Osteocyte (in vitro differentiated cells): Measurements from ENCODE around the gene UTP4. TPM values are rescaled to one million over a fixed set of nuclear protein-coding genes. Genes with fewer than 3 reads are reported as not detected.

Source experiments
- DNase-seq: peaks from one replicate; pipeline ENCODE4 v3.0.0; 2021; ENCODE audit warnings: mixed read lengths; ENCODE audit not compliant: unreplicated experiment; ENCODE audit errors: extremely low spot score
- H3K27ac Mint-ChIP-seq: one replicate; pipeline ENCODE4 v1.8.0; 2021; ENCODE audit warnings: mild to moderate bottlenecking, mixed read lengths; ENCODE audit not compliant: unreplicated experiment
- H3K27me3 Mint-ChIP-seq: one replicate; pipeline ENCODE4 v1.8.0; 2021; ENCODE audit warnings: mixed read lengths; ENCODE audit not compliant: unreplicated experiment
- H3K36me3 Mint-ChIP-seq: one replicate; pipeline ENCODE4 v1.8.0; 2021; ENCODE audit warnings: mixed read lengths; ENCODE audit not compliant: unreplicated experiment
- H3K4me1 Mint-ChIP-seq: one replicate; pipeline ENCODE4 v1.8.0; 2021; ENCODE audit warnings: mixed read lengths; ENCODE audit not compliant: unreplicated experiment
- H3K4me3 Mint-ChIP-seq: one replicate; pipeline ENCODE4 v1.8.0; 2021; ENCODE audit warnings: mild to moderate bottlenecking, moderate library complexity, mixed read lengths; ENCODE audit not compliant: unreplicated experiment
- H3K9me3 Mint-ChIP-seq: one replicate; pipeline ENCODE4 v1.8.0; 2021; ENCODE audit warnings: mixed read lengths; ENCODE audit not compliant: unreplicated experiment
- CTCF ChIP-seq: fragments of 200-600 bp; sonication (generic); IDR thresholded peaks from 2 replicates; pipeline ENCODE4 v1.5.0; 2021; ENCODE audit warnings: antibody characterized with exemption, mild to moderate bottlenecking, moderate library complexity
- total RNA-seq: library from RNA; stranded (reverse); gene quantifications from 2 replicates; pipeline ENCODE4 v1.2.1, GENCODE V29; 2021

Gene UTP4
- total RNA-seq, 1 donor from 2014 or later = 41.8 TPM

DNA sequence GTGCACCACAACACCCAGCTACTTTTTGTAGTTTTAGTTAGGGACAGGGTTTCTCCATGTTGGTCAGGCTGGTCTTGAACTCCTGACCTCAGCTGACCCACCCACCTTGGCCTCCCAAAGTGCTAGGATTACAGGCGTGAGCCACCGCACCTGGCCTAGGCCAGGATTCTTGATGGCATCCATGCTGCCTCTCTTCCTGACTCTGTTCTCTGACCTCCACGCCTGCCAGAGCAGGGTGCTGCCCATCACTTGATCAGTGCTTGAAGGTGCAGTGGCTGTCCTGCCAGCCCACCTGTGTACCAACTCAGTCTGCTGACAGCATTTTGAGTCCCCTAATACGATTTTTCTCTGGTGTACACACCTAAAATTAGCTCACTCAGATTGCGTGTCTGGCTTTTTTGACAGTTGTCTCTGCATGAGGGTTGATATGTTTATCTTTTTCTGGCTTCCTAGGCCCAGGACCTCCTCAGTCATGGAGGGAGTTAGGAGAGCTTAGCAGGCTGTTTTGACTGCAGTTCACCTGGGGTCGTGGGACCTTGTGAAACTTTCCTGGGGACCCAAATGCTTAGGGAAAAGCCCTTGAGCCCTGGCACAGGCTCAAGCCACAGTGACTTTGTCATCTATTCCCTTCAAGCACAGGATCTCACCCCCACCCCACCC lies 21.1 kb upstream of the UTP4 start:
- Mint-ChIP-seq H3K4me1 (peaks cover 16% of the 10 kb centered on the region), H3K36me3 (peaks cover 11% of the 10 kb centered on the region), H3K9me3 (no peaks in the 10 kb centered on the region), H3K27me3 (no peaks in the 10 kb centered on the region), H3K27ac (no peak overlapping the region), H3K4me3 (no peak overlapping the region)
- no peak for DNase-seq
- TF ChIP-seq CTCF = no peak

DNA sequence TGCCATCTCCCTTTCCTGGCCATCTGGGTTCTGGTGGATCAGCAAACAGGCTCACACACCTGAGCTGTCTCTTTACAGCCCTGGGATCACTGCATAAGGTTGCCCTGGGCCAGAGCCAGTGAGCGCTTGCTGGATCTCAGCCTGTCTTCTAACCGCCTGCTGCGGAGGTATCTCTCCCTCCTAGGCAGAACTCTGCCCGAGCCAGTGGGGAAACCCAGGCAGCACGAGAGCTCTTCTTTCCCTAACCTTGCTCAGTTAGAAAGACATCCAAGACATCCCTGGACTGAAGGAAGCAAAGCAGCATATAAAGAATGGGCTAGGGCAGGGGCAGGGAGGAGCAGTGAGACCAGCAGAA lies 20.6 kb upstream of the UTP4 start:
- Mint-ChIP-seq H3K27me3 (no peaks in the 10 kb centered on the region), H3K9me3 (no peaks in the 10 kb centered on the region), H3K27ac (no peak overlapping the region), H3K4me1 (peaks cover 13% of the 10 kb centered on the region), H3K4me3 (no peak overlapping the region), H3K36me3 (peaks cover 11% of the 10 kb centered on the region)
- no peak for DNase-seq
- TF ChIP-seq CTCF = no peak

GRCh38 chr16:69112285-69113129 lies 19.9 kb upstream of the UTP4 start:
- H3K36me3 Mint-ChIP-seq = peaks cover 12% of the 10 kb centered on the region
- H3K27ac Mint-ChIP-seq = no peak overlapping the region
- peak; percentile 74 for TF ChIP-seq CTCF
- no peaks in the 10 kb centered on the region for H3K27me3 Mint-ChIP-seq
- H3K9me3 Mint-ChIP-seq = no peaks in the 10 kb centered on the region
- peaks cover 8% of the 10 kb centered on the region for H3K4me1 Mint-ChIP-seq
- no peak overlapping the region for H3K4me3 Mint-ChIP-seq
- DNase-seq = no peak

DNA sequence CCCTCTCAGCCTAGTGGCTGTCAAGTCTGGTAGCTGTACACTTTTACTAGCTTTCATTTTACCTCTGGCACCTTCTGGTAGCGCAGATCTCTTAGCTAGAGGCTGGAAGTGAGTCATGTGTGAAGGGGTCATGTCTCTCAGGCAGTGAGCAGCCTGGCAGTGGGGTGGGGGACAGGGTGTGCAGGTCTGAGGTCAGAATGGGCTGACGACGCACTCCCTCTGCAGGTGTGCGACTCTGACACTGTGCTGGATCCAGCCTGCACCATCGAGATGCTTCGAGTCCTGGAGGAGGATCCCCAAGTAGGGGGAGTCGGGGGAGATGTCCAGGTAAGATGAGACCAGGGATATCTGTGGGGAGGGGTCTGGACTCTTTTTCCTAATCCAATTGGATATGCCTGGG lies 19.2 kb upstream of the UTP4 start:
- no peaks in the 10 kb centered on the region for H3K27me3 Mint-ChIP-seq
- no peak overlapping the region for H3K4me3 Mint-ChIP-seq
- no peak for TF ChIP-seq CTCF
- DNase-seq = no peak
- H3K4me1 Mint-ChIP-seq = peaks cover 2% of the 10 kb centered on the region
- H3K36me3 Mint-ChIP-seq = peaks cover 19% of the 10 kb centered on the region
- no peak overlapping the region for H3K27ac Mint-ChIP-seq
- no peaks in the 10 kb centered on the region for H3K9me3 Mint-ChIP-seq

- Mint-ChIP-seq H3K27ac (no peak overlapping the region), H3K9me3 (no peaks in the 10 kb centered on the region)
- DNase-seq = no peak
Measured at GRCh38 chr16:69114346-69114975, 18.0 kb upstream of the UTP4 start.

More at GRCh38 chr16:69114346-69114975, 18.0 kb upstream of the UTP4 start:
- H3K4me1 Mint-ChIP-seq = no peaks in the 10 kb centered on the region
- no peaks in the 10 kb centered on the region for H3K27me3 Mint-ChIP-seq
- TF ChIP-seq CTCF = no peak
- peaks cover 25% of the 10 kb centered on the region for H3K36me3 Mint-ChIP-seq
- H3K4me3 Mint-ChIP-seq = no peak overlapping the region
